T-cell (primary cell): ENCODE measurements around the gene TMEM255B. TPM values are rescaled to one million over a fixed set of nuclear protein-coding genes. Genes with fewer than 3 reads are reported as not detected.
A peak's percentile ranks its signal among the peaks of the same experiment; 100 is the strongest.

ENCODE experiments used
- ATAC-seq, 4 experiments: fragments of 200-7000 bp in 3 of 4; fragments of 150-1000 bp in 1 of 4; cut with Tn5 transposase; replicated peaks in 1 of 4; 1 replicate in 3 of 4; 2 replicates in 1 of 4; pipeline ENCODE4 v1.10.0; 2021; ENCODE audit warnings: moderate library complexity in 3 of 4, mild to moderate bottlenecking in 2 of 4, moderate number of reproducible peaks in 1 of 4
- CTCF ChIA-PET, 2 donors: fragments of 300-600 bp; sonication (Branson Sonifier 250); formaldehyde crosslinking; loops; one replicate each; lab custom pipeline; 2022; ENCODE audit warnings: antibody characterized with exemption in 2 of 2; lab: Charles Lee
- POLR2A ChIA-PET, 2 donors: fragments of 300-600 bp; sonication (Branson Sonifier 250); formaldehyde crosslinking; loops; one replicate each; lab custom pipeline; 2022; ENCODE audit warnings: antibody characterized with exemption in 2 of 2; lab: Charles Lee
- DNase-seq, 35 experiments: peaks; one replicate each; pipeline versions ENCODE4 v3.0.0 to v3.0.0-alpha.2; 2013 to 2023
- H3K27ac ChIP-seq: one replicate; pipeline ENCODE4 v1.5.1; 2013; ENCODE audit warnings: low read length
- H3K27me3 ChIP-seq, 2 experiments: replicated peaks in 1 of 2; 1 replicate in 1 of 2; 2 replicates in 1 of 2; pipeline versions ENCODE4 v1.6.1 to v1.7.0; 2013; ENCODE audit warnings: low read length in 1 of 2, mixed read lengths in 1 of 2; ENCODE audit not compliant: control insufficient read depth in 2 of 2, insufficient read depth in 2 of 2; ENCODE audit errors: extremely low read depth in 1 of 2
- H3K36me3 ChIP-seq, 2 donors: 1 replicate in 1 of 2; 2 replicates in 1 of 2; pipeline versions ENCODE4 v1.6.1 to v1.7.0; 2013; ENCODE audit warnings: low read length in 1 of 2; ENCODE audit not compliant: control insufficient read depth in 2 of 2, insufficient read depth in 1 of 2; ENCODE audit errors: extremely low read depth in 1 of 2
- H3K4me1 ChIP-seq, 2 experiments: 1 replicate in 1 of 2; 2 replicates in 1 of 2; pipeline versions ENCODE4 v1.6.1 to v1.7.0; 2013; ENCODE audit warnings: low read length in 2 of 2, mixed read lengths in 1 of 2; ENCODE audit not compliant: insufficient read depth in 2 of 2, control insufficient read depth in 1 of 2; ENCODE audit errors: extremely low read depth in 1 of 2
- H3K4me3 ChIP-seq, 2 donors: 1 replicate in 1 of 2; 2 replicates in 1 of 2; pipeline versions ENCODE4 v1.5.1 to v1.7.0; 2013; ENCODE audit warnings: mild to moderate bottlenecking in 2 of 2, low read length in 1 of 2, moderate library complexity in 1 of 2; ENCODE audit not compliant: control insufficient read depth in 1 of 2; ENCODE audit errors: extremely low read depth in 1 of 2
- H3K9me3 ChIP-seq: 2 replicates; pipeline ENCODE4 v1.7.0; 2013
- H3K27ac Mint-ChIP-seq, 2 donors: one replicate each; pipeline ENCODE4 v1.8.0; 2020 to 2021; ENCODE audit warnings: mild to moderate bottlenecking in 2 of 2, mixed read lengths in 2 of 2
- H3K27me3 Mint-ChIP-seq, 2 donors: one replicate each; pipeline ENCODE4 v1.8.0; 2021 to 2022; ENCODE audit warnings: mixed read lengths in 2 of 2
- H3K36me3 Mint-ChIP-seq: one replicate; pipeline ENCODE4 v1.8.0; 2021; ENCODE audit warnings: mixed read lengths
- H3K4me1 Mint-ChIP-seq, 3 donors: one replicate each; pipeline ENCODE4 v1.8.0; 2020 to 2022; ENCODE audit warnings: mixed read lengths in 3 of 3, mild to moderate bottlenecking in 1 of 3
- H3K4me3 Mint-ChIP-seq, 3 donors: one replicate each; pipeline ENCODE4 v1.8.0; 2020 to 2022; ENCODE audit warnings: mild to moderate bottlenecking in 3 of 3, mixed read lengths in 3 of 3, moderate library complexity in 3 of 3
- H3K9me3 Mint-ChIP-seq, 3 donors: one replicate each; pipeline ENCODE4 v1.8.0; 2020 to 2022; ENCODE audit warnings: mixed read lengths in 3 of 3
- WGBS: methylation state at CpG from one replicate; pipeline ENCODE4 v1.1.5; 2013; ENCODE audit warnings: missing lambda C conversion rate; ENCODE audit not compliant: insufficient coverage; 5-methylcytosine and 5-hydroxymethylcytosine counted together
- total RNA-seq, 35 experiments: library from RNA in 6 of 35; stranded (reverse) in 6 of 35; fragments of 120-200 nt in 1 of 35; gene quantifications; one replicate each; pipeline versions ENCODE4 v1.2.1 to v1.2.4 and lab custom pipeline; 2013 to 2026

The TMEM255B gene
- total RNA-seq, 5 donors from 2014 or later (not counting 1 experiment from before 2014, with no cell fraction given) = 0.76 to 1.2 (median 0.89) TPM

DNA sequence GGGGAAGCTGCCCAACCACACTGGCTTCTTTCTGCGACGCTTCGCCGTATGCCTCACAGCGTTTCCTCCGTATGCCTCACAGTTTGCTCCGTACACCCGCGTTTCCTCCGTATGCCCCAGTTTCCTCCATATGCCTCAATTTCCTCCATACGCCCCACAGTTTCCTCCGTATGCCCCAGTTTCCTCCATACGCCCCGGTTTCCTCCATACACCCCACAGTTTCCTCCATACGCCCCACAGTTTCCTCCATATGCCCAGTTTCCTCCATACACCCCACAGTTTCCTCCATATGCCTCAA is 82.3 kb downstream of the TMEM255B start:
- Mint-ChIP-seq H3K4me1 (peaks cover 24 to 43% (median 39%) of the 10 kb centered on the region in 3 donors), H3K4me3 (peak overlapping the region in 1 of 3 donors; percentile 12), H3K27me3 (peaks cover 0 to 3% of the 10 kb centered on the region in 2 donors), H3K36me3 (peaks cover 5% of the 10 kb centered on the region), H3K9me3 (no peaks in the 10 kb centered on the region), H3K27ac (peak overlapping the region in 1 of 2 donors; percentile 60)
- Histone ChIP-seq H3K27me3 (peaks cover 0 to 45% of the 10 kb centered on the region in 2 experiments), H3K36me3 (no peaks in the 10 kb centered on the region), H3K4me3 (no peak overlapping the region), H3K4me1 (peaks cover 23 to 70% of the 10 kb centered on the region in 2 experiments), H3K27ac (peak overlapping the region; percentile 57), H3K9me3 (no peaks in the 10 kb centered on the region)
- DNase-seq (peak in 7 of 35 experiments; percentile 13 to 39 (median 23)), ATAC-seq (peak in 3 of 4 experiments; percentile 47 to 52 (median 47))
- WGBS = 4% methylated on average over 15 of the region's 15 CpGs
- POLR2A ChIA-PET = no interaction called here
- CTCF ChIA-PET = no interaction called here

- Histone ChIP-seq H3K27ac (no peak overlapping the region), H3K36me3 (no peaks in the 10 kb centered on the region), H3K4me3 (no peak overlapping the region), H3K9me3 (no peaks in the 10 kb centered on the region), H3K27me3 (peaks cover 0 to 45% of the 10 kb centered on the region in 2 experiments), H3K4me1 (peaks cover 23 to 81% of the 10 kb centered on the region in 2 experiments)
- H3K36me3 Mint-ChIP-seq = no peaks in the 10 kb centered on the region
- CTCF ChIA-PET = no interaction called here
- H3K27me3 Mint-ChIP-seq = peaks cover 0 to 3% of the 10 kb centered on the region in 2 donors
- H3K27ac Mint-ChIP-seq = no peak overlapping the region
- DNase-seq (no peak), ATAC-seq (no peak)
- WGBS = 96% methylated on average over 17 of the region's 29 CpGs
- H3K4me1 Mint-ChIP-seq = peaks cover 36 to 51% (median 49%) of the 10 kb centered on the region in 3 donors
- H3K9me3 Mint-ChIP-seq = no peaks in the 10 kb centered on the region
- POLR2A ChIA-PET = no interaction called here
- no peak overlapping the region for H3K4me3 Mint-ChIP-seq
These were observed 83.5 kb downstream of the TMEM255B start for GRCh38 chr13:113842336-113843062.

DNA sequence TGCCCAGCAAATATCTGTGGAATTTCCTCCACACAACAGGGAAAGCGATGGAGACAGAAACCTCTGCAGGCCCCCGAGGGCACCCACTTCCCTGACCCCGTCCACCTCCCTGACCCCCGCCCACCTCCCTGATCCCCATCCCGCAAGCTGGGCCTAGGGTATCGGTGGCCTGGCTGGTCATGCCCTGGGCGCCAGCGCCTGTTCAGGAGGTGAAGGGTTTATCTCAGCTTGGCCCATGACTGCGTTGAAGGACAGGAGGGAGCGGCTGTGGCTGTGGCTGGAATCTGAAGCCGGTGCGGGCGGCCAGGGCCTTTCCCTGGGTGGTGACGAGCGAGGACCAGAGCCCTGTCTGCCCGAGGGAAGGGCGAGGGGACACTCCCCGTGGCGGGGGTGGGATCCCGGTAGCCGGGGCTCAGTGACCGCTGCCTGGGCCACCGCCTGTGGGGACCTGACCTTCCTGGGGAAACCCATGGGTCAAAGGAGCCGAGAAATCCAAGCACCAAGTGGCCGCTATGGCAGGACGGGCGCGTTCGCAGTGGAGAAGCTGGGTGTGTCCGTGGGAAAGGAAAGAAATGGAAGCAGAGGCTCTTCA is 84.1 kb downstream of the TMEM255B start:
- Mint-ChIP-seq H3K36me3 (no peaks in the 10 kb centered on the region), H3K27ac (no peak overlapping the region), H3K9me3 (no peaks in the 10 kb centered on the region), H3K4me3 (no peak overlapping the region), H3K27me3 (peaks cover 0 to 3% of the 10 kb centered on the region in 2 donors), H3K4me1 (peaks cover 36 to 53% (median 44%) of the 10 kb centered on the region in 3 donors)
- Histone ChIP-seq H3K4me3 (no peak overlapping the region), H3K9me3 (no peaks in the 10 kb centered on the region), H3K27ac (no peak overlapping the region), H3K27me3 (peaks cover 0 to 43% of the 10 kb centered on the region in 2 experiments), H3K4me1 (peaks cover 23 to 81% of the 10 kb centered on the region in 2 experiments), H3K36me3 (no peaks in the 10 kb centered on the region)
- WGBS = 99% methylated on average over 14 of the region's 30 CpGs
- ChIA-PET CTCF (no interaction called here), POLR2A (no interaction called here)
- ATAC-seq = no peak
- DNase-seq = no peak

DNA sequence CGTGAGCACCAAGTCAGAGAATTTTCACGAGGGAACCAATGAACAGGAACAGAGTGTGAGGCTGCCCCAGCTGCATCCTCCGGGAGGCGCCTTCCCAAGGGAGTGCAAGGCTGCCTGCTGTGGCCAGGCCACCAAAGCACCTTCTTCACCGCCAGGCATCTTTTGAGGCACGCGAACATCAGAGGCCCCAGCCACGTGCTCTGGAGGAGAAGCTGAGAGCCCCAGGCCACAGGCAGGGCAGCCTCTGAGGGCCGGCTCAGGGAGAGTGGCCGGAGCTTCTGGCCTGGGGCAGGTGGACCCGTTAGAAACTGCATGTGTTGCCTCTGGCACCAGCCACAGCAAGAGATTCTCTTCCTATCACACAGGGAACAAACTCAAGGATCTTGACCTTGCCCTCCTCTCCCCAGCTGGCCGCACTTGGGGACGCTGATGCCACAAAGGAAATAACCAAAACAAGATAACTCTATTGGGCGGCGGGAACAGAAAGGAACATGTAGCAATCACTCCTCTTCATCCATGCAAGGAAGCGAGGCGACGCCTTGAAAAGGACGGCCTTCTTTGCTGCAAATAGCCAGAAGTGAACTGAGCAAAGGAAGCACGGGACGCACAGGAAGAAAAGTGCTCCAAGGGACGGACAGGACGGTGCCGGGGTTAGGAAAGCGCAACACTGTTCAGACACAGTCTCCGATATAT is 85.0 kb downstream of the TMEM255B start:
- POLR2A ChIA-PET = no interaction called here
- H3K4me1 ChIP-seq = peaks cover 23 to 81% of the 10 kb centered on the region in 2 experiments
- H3K4me3 Mint-ChIP-seq = peak overlapping the region in 1 of 3 donors; percentile 13
- H3K36me3 ChIP-seq = no peaks in the 10 kb centered on the region
- CTCF ChIA-PET = no interaction called here
- no peak overlapping the region for H3K27ac Mint-ChIP-seq
- no peaks in the 10 kb centered on the region for H3K36me3 Mint-ChIP-seq
- no peaks in the 10 kb centered on the region for H3K9me3 ChIP-seq
- no peak overlapping the region for H3K4me3 ChIP-seq
- H3K4me1 Mint-ChIP-seq = peaks cover 36 to 53% (median 44%) of the 10 kb centered on the region in 3 donors
- ATAC-seq (no peak), DNase-seq (no peak)
- H3K27me3 ChIP-seq = peaks cover 0 to 41% of the 10 kb centered on the region in 2 experiments
- 76% methylated on average over 22 of the region's 26 CpGs for WGBS
- H3K27ac ChIP-seq = no peak overlapping the region
- H3K9me3 Mint-ChIP-seq = no peaks in the 10 kb centered on the region
- peaks cover 0 to 3% of the 10 kb centered on the region in 2 donors for H3K27me3 Mint-ChIP-seq

- Mint-ChIP-seq H3K4me3 (peak overlapping the region in 1 of 3 donors; percentile 9), H3K4me1 (peaks cover 36 to 53% (median 44%) of the 10 kb centered on the region in 3 donors), H3K36me3 (no peaks in the 10 kb centered on the region), H3K9me3 (no peaks in the 10 kb centered on the region), H3K27ac (no peak overlapping the region), H3K27me3 (peaks cover 0 to 3% of the 10 kb centered on the region in 2 donors)
- Histone ChIP-seq H3K4me1 (peaks cover 23 to 73% of the 10 kb centered on the region in 2 experiments), H3K27ac (no peak overlapping the region), H3K4me3 (no peak overlapping the region), H3K36me3 (no peaks in the 10 kb centered on the region), H3K27me3 (peaks cover 0 to 34% of the 10 kb centered on the region in 2 experiments), H3K9me3 (no peaks in the 10 kb centered on the region)
- ATAC-seq = no peak
- DNase-seq = no peak
- 94% methylated on average over 10 of the region's 13 CpGs for WGBS
- CTCF ChIA-PET = interaction anchor here in 1 of 2 donors (0.6 to 0.7 kb wide), 2 partner anchors 76 to 493 kb away, joined by 3 to 5 read pairs; no protein-coding TSS in a partner anchor
- POLR2A ChIA-PET = interaction anchor here in 1 of 2 donors (0.6 kb wide), 1 partner anchor 428 kb away, joined by 5 read pairs; no protein-coding TSS in a partner anchor
These were observed 86.0 kb downstream of the TMEM255B start for GRCh38 chr13:113845055-113845454.
